H1 (cell line): ENCODE results near the gene OSGEP. TPM values are rescaled to one million over a fixed set of nuclear protein-coding genes. Genes with fewer than 3 reads are reported as not detected.

Source experiments
- CTCF ChIA-PET: fragments of 300-600 bp; sonication (Branson Sonifier 250); formaldehyde crosslinking; loops from one replicate; lab custom pipeline; 2021; ENCODE audit not compliant: partially characterized antibody; lab: Charles Lee
- POLR2A ChIA-PET: fragments of 300-600 bp; sonication (Branson Sonifier 250); formaldehyde crosslinking; loops from one replicate; lab custom pipeline; 2021; ENCODE audit warnings: inconsistent platforms; ENCODE audit not compliant: partially characterized antibody; lab: Charles Lee
- DNase-seq, 2 experiments: peaks; one replicate each; pipeline versions ENCODE4 v3.0.0 to v3.0.0-alpha.2; 2010 to 2022; ENCODE audit warnings: low spot score in 2 of 2, low read depth in 1 of 2, mixed read lengths in 1 of 2
- FAIRE-seq: peaks from 2 replicates; lab custom pipeline; 2011; peaks lifted over from hg19 to GRCh38; lab: Jason Lieb, UNC
- H2AFZ ChIP-seq: 2 replicates; pipeline ENCODE4 v1.8.1; 2012; ENCODE audit warnings: low read length, inconsistent platforms
- H2AK5ac ChIP-seq: 2 replicates; pipeline ENCODE4 v1.6.1; 2013; ENCODE audit warnings: low read depth, low read length
- H2BK120ac ChIP-seq: replicated peaks from 2 replicates; pipeline ENCODE3; 2013; ENCODE audit warnings: low read depth, low read length, inconsistent platforms
- H2BK12ac ChIP-seq: 2 replicates; pipeline ENCODE4 v1.6.1; 2013; ENCODE audit warnings: low read depth, low read length
- H2BK15ac ChIP-seq: 2 replicates; pipeline ENCODE4 v1.6.1; 2013; ENCODE audit warnings: low read length
- H2BK20ac ChIP-seq: 2 replicates; pipeline ENCODE4 v1.6.1; 2013; ENCODE audit warnings: low read length
- H2BK5ac ChIP-seq: 2 replicates; pipeline ENCODE4 v1.6.1; 2013; ENCODE audit warnings: low read depth, low read length
- H3K14ac ChIP-seq: 2 replicates; pipeline ENCODE4 v1.6.1; 2013; ENCODE audit warnings: inconsistent platforms; ENCODE audit not compliant: insufficient read length
- H3K18ac ChIP-seq: 2 replicates; pipeline ENCODE4 v1.6.1; 2013; ENCODE audit warnings: low read length; ENCODE audit errors: extremely low read depth
- H3K23ac ChIP-seq: 2 replicates; pipeline ENCODE4 v1.6.1; 2013; ENCODE audit warnings: inconsistent platforms; ENCODE audit not compliant: insufficient read length
- H3K23me2 ChIP-seq: 2 replicates; pipeline ENCODE4 v1.6.1; 2013; ENCODE audit warnings: low read depth, low read length
- H3K27ac ChIP-seq: 2 replicates; pipeline ENCODE4 v1.6.1; 2011; ENCODE audit warnings: low read depth, low read length, inconsistent platforms
- H3K27me3 ChIP-seq, 4 experiments: replicated peaks in 1 of 4; 1 replicate in 1 of 4; 2 replicates in 3 of 4; pipeline versions ENCODE4 v1.6.1 to v1.8.1; 2011 to 2013; ENCODE audit warnings: low read length in 3 of 4, mild to moderate bottlenecking in 3 of 4, inconsistent platforms in 2 of 4, mixed read lengths in 2 of 4, moderate library complexity in 1 of 4; ENCODE audit not compliant: control insufficient read depth in 3 of 4, insufficient read depth in 3 of 4; ENCODE audit errors: extremely low read depth in 1 of 4
- H3K36me3 ChIP-seq, 4 experiments: 2 replicates each; pipeline versions ENCODE4 v1.6.1 to v1.8.1; 2011 to 2013; ENCODE audit warnings: mild to moderate bottlenecking in 4 of 4, low read length in 3 of 4, moderate library complexity in 2 of 4, control low read depth in 1 of 4, inconsistent platforms in 1 of 4; ENCODE audit not compliant: insufficient read depth in 4 of 4, control insufficient read depth in 2 of 4
- H3K4ac ChIP-seq: replicated peaks from 2 replicates; pipeline ENCODE3; 2013; ENCODE audit warnings: low read length, low read depth, mixed read lengths, inconsistent platforms; ENCODE audit not compliant: insufficient read length
- H3K4me1 ChIP-seq, 4 experiments: replicated peaks in 1 of 4; 1 replicate in 1 of 4; 2 replicates in 3 of 4; pipeline versions ENCODE4 v1.6.1 to v1.8.1; 2011 to 2013; ENCODE audit warnings: low read length in 3 of 4, inconsistent platforms in 2 of 4, mixed read lengths in 1 of 4; ENCODE audit not compliant: insufficient read depth in 4 of 4, control insufficient read depth in 3 of 4
- H3K4me2 ChIP-seq, 2 experiments: 2 replicates each; pipeline versions ENCODE4 v1.6.1 to v1.8.1; 2011 to 2013; ENCODE audit warnings: low read depth in 2 of 2, low read length in 2 of 2, control low read depth in 1 of 2, inconsistent platforms in 1 of 2, mild to moderate bottlenecking in 1 of 2; ENCODE audit not compliant: insufficient read depth in 1 of 2
- H3K4me3 ChIP-seq, 4 experiments: fragments of 200-600, 300-600 bp in 1 of 4; sonication (generic), shearing (Covaris generic), sonication (Bioruptor Twin) in 1 of 4; 2 replicates each; pipeline versions ENCODE4 v1.5.1 to v1.8.1; 2011 to 2016; ENCODE audit warnings: low read length in 4 of 4, low read depth in 3 of 4, control low read depth in 2 of 4, inconsistent platforms in 2 of 4, mild to moderate bottlenecking in 2 of 4, mixed read lengths in 1 of 4, moderate library complexity in 1 of 4; ENCODE audit not compliant: insufficient read depth in 2 of 4; ENCODE audit errors: extremely low read depth in 1 of 4
- H3K56ac ChIP-seq: replicated peaks from 2 replicates; pipeline ENCODE3; 2013; ENCODE audit warnings: low read depth, mild to moderate bottlenecking, mixed read lengths, low read length, inconsistent platforms; ENCODE audit not compliant: insufficient read length
- H3K79me1 ChIP-seq: 2 replicates; pipeline ENCODE4 v1.6.1; 2013; ENCODE audit warnings: low read depth, low read length, control low read depth
- H3K79me2 ChIP-seq, 2 experiments: 2 replicates each; pipeline versions ENCODE4 v1.6.1 to v1.8.1; 2012 to 2013; ENCODE audit warnings: low read length in 2 of 2, mild to moderate bottlenecking in 2 of 2, inconsistent platforms in 1 of 2; ENCODE audit not compliant: insufficient read depth in 2 of 2, control insufficient read depth in 1 of 2
- H3K9ac ChIP-seq, 4 experiments: replicated peaks in 1 of 4; 1 replicate in 1 of 4; 2 replicates in 3 of 4; pipeline versions ENCODE4 v1.6.1 to v1.8.1; 2011 to 2013; ENCODE audit warnings: low read depth in 3 of 4, low read length in 3 of 4, control low read depth in 2 of 4, mild to moderate bottlenecking in 2 of 4, moderate library complexity in 2 of 4, inconsistent platforms in 1 of 4; ENCODE audit errors: extremely low read depth in 1 of 4
- H3K9me3 ChIP-seq, 2 experiments: 2 replicates each; pipeline versions ENCODE4 v1.6.1 to v1.8.1; 2012 to 2013; ENCODE audit warnings: mild to moderate bottlenecking in 2 of 2, moderate library complexity in 2 of 2, control low read depth in 1 of 2, inconsistent platforms in 1 of 2, low read depth in 1 of 2, low read length in 1 of 2, mixed read lengths in 1 of 2; ENCODE audit not compliant: insufficient read depth in 2 of 2
- H4K20me1 ChIP-seq, 2 experiments: replicated peaks in 1 of 2; 2 replicates each; pipeline versions ENCODE3 to v1.8.1; 2011 to 2013; ENCODE audit warnings: inconsistent platforms in 2 of 2, low read length in 2 of 2, mild to moderate bottlenecking in 1 of 2; ENCODE audit not compliant: insufficient read depth in 2 of 2, control insufficient read depth in 1 of 2
- H4K5ac ChIP-seq: 2 replicates; pipeline ENCODE4 v1.6.1; 2013; ENCODE audit warnings: low read length, low read depth, mixed read lengths, inconsistent platforms; ENCODE audit not compliant: insufficient read length
- H4K8ac ChIP-seq: 2 replicates; pipeline ENCODE4 v1.8.0; 2013; ENCODE audit warnings: mild to moderate bottlenecking, moderate library complexity, low read length, inconsistent platforms; ENCODE audit not compliant: insufficient read depth; ENCODE audit errors: extremely low read depth
- H4K91ac ChIP-seq: replicated peaks from 2 replicates; pipeline ENCODE3; 2013; ENCODE audit warnings: low read length, mixed read lengths, inconsistent platforms; ENCODE audit not compliant: insufficient read length
- CBX8 ChIP-seq: fragments of 300-800, 300-1000 bp; sonication (generic); IDR thresholded peaks from 2 replicates; pipeline ENCODE4 v1.7.1; 2016; ENCODE audit warnings: low read depth, low read length, borderline replicate concordance
- CREB1 ChIP-seq: IDR thresholded peaks from 2 replicates; pipeline ENCODE4 v1.6.1; 2012; ENCODE audit warnings: inconsistent platforms
- KDM5A ChIP-seq: fragments of 200-600 bp; IDR thresholded peaks from 2 replicates; pipeline ENCODE4 v1.7.1; 2012; ENCODE audit warnings: mild to moderate bottlenecking, low read length, inconsistent platforms, mixed read lengths
- NANOG ChIP-seq: IDR thresholded peaks from 2 replicates; pipeline ENCODE4 v1.6.1; 2011; ENCODE audit warnings: low read length, low read depth, mild to moderate bottlenecking, inconsistent platforms; ENCODE audit not compliant: insufficient read depth, poor library complexity, severe bottlenecking
- PHF8 ChIP-seq: fragments of 200-600 bp; sonication (generic); conservative IDR thresholded peaks from 2 replicates; pipeline ENCODE4 v1.7.1; 2012; ENCODE audit warnings: low read depth, mild to moderate bottlenecking, inconsistent platforms, low read length, moderate library complexity
- RBBP5 ChIP-seq: IDR thresholded peaks from 2 replicates; pipeline ENCODE4 v1.7.1; 2012; ENCODE audit warnings: low read depth, mild to moderate bottlenecking, inconsistent platforms, low read length, moderate library complexity, borderline replicate concordance
- SAP30 ChIP-seq: fragments of 300-600 bp; sonication (generic); IDR thresholded peaks from 2 replicates; pipeline ENCODE4 v1.7.1; 2012; ENCODE audit warnings: low read length, moderate library complexity, mild to moderate bottlenecking, inconsistent platforms; ENCODE audit not compliant: insufficient read depth, insufficient replicate concordance
- SIN3A ChIP-seq, 2 experiments: IDR thresholded peaks in 1 of 2; conservative IDR thresholded peaks in 1 of 2; 2 replicates each; pipeline ENCODE4 v1.6.1; 2011 to 2012; ENCODE audit warnings: low read length in 2 of 2, improper control_type of control experiment in 1 of 2, low read depth in 1 of 2, mild to moderate bottlenecking in 1 of 2
- SP2 ChIP-seq: IDR thresholded peaks from 2 replicates; pipeline ENCODE4 v1.6.1; 2012; ENCODE audit warnings: mild to moderate bottlenecking, low read length, inconsistent platforms
- ZNF274 ChIP-seq: IDR thresholded peaks from 2 replicates; pipeline ENCODE4 v1.7.0; 2012; ENCODE audit warnings: low read length, borderline replicate concordance; ENCODE audit errors: extremely low read depth
- WGBS, 2 experiments: shearing (Covaris generic) in 1 of 2; methylation state at CpG; one replicate each; pipeline versions ENCODE4 v1.1.6 to v1.1.7; 2013 to 2015; ENCODE audit warnings: low lambda C conversion rate in 2 of 2, mixed read lengths in 2 of 2, inconsistent platforms in 1 of 2, low coverage in 1 of 2, missing lambda C conversion rate in 1 of 2; ENCODE audit not compliant: insufficient replicate concordance in 2 of 2, insufficient coverage in 1 of 2, insufficient read length in 1 of 2; ENCODE audit errors: extremely low coverage in 1 of 2, missing lambda C conversion rate in 1 of 2; 5-methylcytosine and 5-hydroxymethylcytosine counted together
- polyA plus RNA-seq, 7 experiments: library from polyadenylated mRNA; depleted of rRNA in 3 of 7; stranded (reverse) in 5 of 7; unstranded in 2 of 7; fragments of >200 nt in 5 of 7; fragments of 200-250 nt in 2 of 7; gene quantifications; 1 replicate in 5 of 7; 2 replicates in 1 of 7; 4 replicates in 1 of 7; pipeline versions ENCODE4 v1.2.1 to v1.2.3, GENCODE V29; 2011 to 2013; ENCODE audit warnings: missing spikeins in 2 of 7, mixed read lengths in 2 of 7
- total RNA-seq: library from RNA; stranded (reverse); fragmentation: NEBNext Ultra II Directional; extraction: Animal tissue kit (Norgen Biotek cat#: 25700); gene quantifications from 2 replicates; pipeline ENCODE4 v1.2.1, GENCODE V29; 2021

The OSGEP gene
- total and polyA plus RNA-seq, 2 of the 8 experiments (the other 6 are each of a cell fraction or from before 2014, with no cell fraction given), result 34.4 to 78.6 TPM

GRCh38 chr14:20476776-20477175 lies 22.2 kb upstream of the OSGEP start:
- Histone ChIP-seq H3K4me1 (no peaks in the 10 kb centered on the region), H3K14ac (no peak overlapping the region), H3K4me2 (no peak overlapping the region), H3K9ac (no peak overlapping the region), H4K20me1 (peaks cover 2 to 4% of the 10 kb centered on the region in 2 experiments), H3K23ac (no peak overlapping the region), H3K79me1 (peaks cover 4% of the 10 kb centered on the region; the same call in 1 of the 2 replicates), H4K5ac (no peak overlapping the region), H2BK12ac (no peak overlapping the region), H4K91ac (no peak overlapping the region), H2AK5ac (no peak overlapping the region), H3K27ac (no peak overlapping the region), H2BK20ac (no peak overlapping the region), H3K4ac (no peak overlapping the region), H2BK15ac (no peak overlapping the region), H3K4me3 (no peak overlapping the region), H4K8ac (no peak overlapping the region), H3K9me3 (no peaks in the 10 kb centered on the region), H3K56ac (no peak overlapping the region), H2BK120ac (no peak overlapping the region), H3K27me3 (no peaks in the 10 kb centered on the region), H3K18ac (no peak overlapping the region), H3K79me2 (peaks cover 5 to 13% of the 10 kb centered on the region in 2 experiments; a peak in 3 of 4 replicates), H3K23me2 (no peaks in the 10 kb centered on the region; the same call in 1 of the 2 replicates), H2BK5ac (no peak overlapping the region), H3K36me3 (peaks cover 31 to 62% (median 53%) of the 10 kb centered on the region in 4 experiments), H2AFZ (no peak overlapping the region)
- DNase-seq (no peak), FAIRE-seq (no peak)
- ChIA-PET CTCF (interaction anchor here (1.5 to 3.1 kb wide), 2 partner anchors 13 to 129 kb away, joined by 4 to 19 read pairs; no protein-coding TSS in a partner anchor), POLR2A (interaction anchor here (1.2 to 1.3 kb wide), 2 partner anchors 22 to 42 kb away, joined by 3 read pairs; partner anchors contain the start of genes APEX1 and OSGEP)
- WGBS, 2 experiments, result 95% methylated on average over 5 of the region's 5 CpGs; no CpG with 5 or more reads in 1 of the 2 experiments
- no peak for TF ChIP-seq SAP30
- TF ChIP-seq CBX8, result no peak
- no peak for TF ChIP-seq CREB1
- TF ChIP-seq PHF8, result no peak
- no peak for TF ChIP-seq SIN3A (conservative IDR thresholded peaks at IDR 0.05 in 1 of 2, IDR thresholded peaks at IDR 0.05 in 1 of 2; ENCODE audit: low read depth in 1 of 2, low read length in 2 of 2)
- TF ChIP-seq RBBP5, result no peak
- no peak for TF ChIP-seq SP2
- no peak for TF ChIP-seq KDM5A
- TF ChIP-seq NANOG, result no peak
- TF ChIP-seq ZNF274, result no peak
